Measurements from ENCODE around the gene CRYBB3.

Gene CRYBB3

GRCh38 chr22:25192406-25192805 lies 7.3 kb upstream of the CRYBB3 start:
- TF ChIP-seq TAF1 (IDR thresholded peaks at IDR 0.05; ENCODE audit: borderline replicate concordance, insufficient read depth, low read length) (no peak), POLR2AphosphoS5 (IDR thresholded peaks at IDR 0.05; ENCODE audit: low read depth, low read length) (no peak), SIN3A (IDR thresholded peaks at IDR 0.05; ENCODE audit: borderline replicate concordance, insufficient read depth, low read length) (no peak), FOXP2 (optimal IDR thresholded peaks at IDR 0.05; ENCODE audit: borderline replicate concordance, extremely low read depth, extremely low read length, insufficient read depth) (no peak)
- TF ChIP-seq, protein P1, sequence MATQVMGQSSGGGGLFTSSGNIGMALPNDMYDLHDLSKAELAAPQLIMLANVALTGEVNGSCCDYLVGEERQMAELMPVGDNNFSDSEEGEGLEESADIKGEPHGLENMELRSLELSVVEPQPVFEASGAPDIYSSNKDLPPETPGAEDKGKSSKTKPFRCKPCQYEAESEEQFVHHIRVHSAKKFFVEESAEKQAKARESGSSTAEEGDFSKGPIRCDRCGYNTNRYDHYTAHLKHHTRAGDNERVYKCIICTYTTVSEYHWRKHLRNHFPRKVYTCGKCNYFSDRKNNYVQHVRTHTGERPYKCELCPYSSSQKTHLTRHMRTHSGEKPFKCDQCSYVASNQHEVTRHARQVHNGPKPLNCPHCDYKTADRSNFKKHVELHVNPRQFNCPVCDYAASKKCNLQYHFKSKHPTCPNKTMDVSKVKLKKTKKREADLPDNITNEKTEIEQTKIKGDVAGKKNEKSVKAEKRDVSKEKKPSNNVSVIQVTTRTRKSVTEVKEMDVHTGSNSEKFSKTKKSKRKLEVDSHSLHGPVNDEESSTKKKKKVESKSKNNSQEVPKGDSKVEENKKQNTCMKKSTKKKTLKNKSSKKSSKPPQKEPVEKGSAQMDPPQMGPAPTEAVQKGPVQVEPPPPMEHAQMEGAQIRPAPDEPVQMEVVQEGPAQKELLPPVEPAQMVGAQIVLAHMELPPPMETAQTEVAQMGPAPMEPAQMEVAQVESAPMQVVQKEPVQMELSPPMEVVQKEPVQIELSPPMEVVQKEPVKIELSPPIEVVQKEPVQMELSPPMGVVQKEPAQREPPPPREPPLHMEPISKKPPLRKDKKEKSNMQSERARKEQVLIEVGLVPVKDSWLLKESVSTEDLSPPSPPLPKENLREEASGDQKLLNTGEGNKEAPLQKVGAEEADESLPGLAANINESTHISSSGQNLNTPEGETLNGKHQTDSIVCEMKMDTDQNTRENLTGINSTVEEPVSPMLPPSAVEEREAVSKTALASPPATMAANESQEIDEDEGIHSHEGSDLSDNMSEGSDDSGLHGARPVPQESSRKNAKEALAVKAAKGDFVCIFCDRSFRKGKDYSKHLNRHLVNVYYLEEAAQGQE (IDR thresholded peaks at IDR 0.05; ENCODE audit: insufficient read depth in 1 of 2, low read depth in 2 of 2, low read length in 2 of 2): no peak

- TF ChIP-seq, protein P1 (IDR thresholded peaks at IDR 0.05; ENCODE audit: insufficient read depth in 1 of 2, low read depth in 2 of 2, low read length in 2 of 2): no peak
- TF ChIP-seq POLR2AphosphoS5 (IDR thresholded peaks at IDR 0.05; ENCODE audit: low read depth, low read length) (no peak), SIN3A (IDR thresholded peaks at IDR 0.05; ENCODE audit: borderline replicate concordance, insufficient read depth, low read length) (no peak), TAF1 (IDR thresholded peaks at IDR 0.05; ENCODE audit: borderline replicate concordance, insufficient read depth, low read length) (no peak), FOXP2 (optimal IDR thresholded peaks at IDR 0.05; ENCODE audit: borderline replicate concordance, extremely low read depth, extremely low read length, insufficient read depth) (no peak)
These were observed 6.5 kb upstream of the CRYBB3 start for GRCh38 chr22:25193130-25193529.

GRCh38 chr22:25193548-25193947 lies 6.1 kb upstream of the CRYBB3 start:
- TF ChIP-seq, protein P1 (IDR thresholded peaks at IDR 0.05; ENCODE audit: insufficient read depth in 1 of 2, low read depth in 2 of 2, low read length in 2 of 2): peak; percentile 88 to 95
- no peak for TF ChIP-seq SIN3A (IDR thresholded peaks at IDR 0.05; ENCODE audit: borderline replicate concordance, insufficient read depth, low read length)

- no peak for TF ChIP-seq TAF1 (IDR thresholded peaks at IDR 0.05; ENCODE audit: borderline replicate concordance, insufficient read depth, low read length)
- TF ChIP-seq SIN3A (IDR thresholded peaks at IDR 0.05; ENCODE audit: borderline replicate concordance, insufficient read depth, low read length): no peak
- TF ChIP-seq FOXP2 (optimal IDR thresholded peaks at IDR 0.05; ENCODE audit: borderline replicate concordance, extremely low read depth, extremely low read length, insufficient read depth): no peak
- TF ChIP-seq, protein P1 (IDR thresholded peaks at IDR 0.05; ENCODE audit: insufficient read depth in 1 of 2, low read depth in 2 of 2, low read length in 2 of 2): no peak
- TF ChIP-seq POLR2AphosphoS5 (IDR thresholded peaks at IDR 0.05; ENCODE audit: low read depth, low read length): no peak
These were observed 3.3 kb upstream of the CRYBB3 start for GRCh38 chr22:25196326-25196725.

DNA sequence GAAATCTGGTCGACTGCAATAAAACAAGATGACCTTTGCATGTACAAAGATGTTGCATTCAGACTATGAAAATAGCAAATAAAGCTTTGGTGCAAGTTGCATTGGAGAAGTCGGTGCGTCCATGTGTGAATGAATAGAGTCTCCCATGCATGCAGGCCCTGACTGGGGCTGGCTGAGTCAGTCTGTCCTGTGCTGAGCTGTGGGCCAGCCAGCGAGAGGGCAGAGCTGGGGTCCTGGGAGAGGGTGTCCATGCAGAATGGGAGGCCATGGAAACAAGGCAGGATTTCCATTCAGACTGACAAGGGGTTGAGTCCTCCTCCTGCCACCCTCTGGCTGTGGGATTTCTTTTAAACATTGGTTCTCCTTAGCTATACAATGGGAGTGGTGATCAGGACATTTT lies 2.3 kb upstream of the CRYBB3 start:
- no peak for TF ChIP-seq FOXP2 (optimal IDR thresholded peaks at IDR 0.05; ENCODE audit: borderline replicate concordance, extremely low read depth, extremely low read length, insufficient read depth)
- TF ChIP-seq, protein P1 (IDR thresholded peaks at IDR 0.05; ENCODE audit: insufficient read depth in 1 of 2, low read depth in 2 of 2, low read length in 2 of 2): no peak
- no peak for TF ChIP-seq SIN3A (IDR thresholded peaks at IDR 0.05; ENCODE audit: borderline replicate concordance, insufficient read depth, low read length)

Data from PFSK-1 (cell line).